Natural killer cell (primary cell): ENCODE measurements around the gene FSIP1. TPM values are rescaled to one million over a fixed set of nuclear protein-coding genes. Genes with fewer than 3 reads are reported as not detected.

ENCODE experiments used
- ATAC-seq, 3 donors: fragments of 150-1000 bp in 2 of 3; fragments of 200-7000 bp in 1 of 3; cut with Tn5 transposase; 1 replicate in 1 of 3; 2 replicates in 2 of 3; pipeline ENCODE4 v1.10.0; 2021; ENCODE audit warnings: mild to moderate bottlenecking in 2 of 3, moderate library complexity in 2 of 3
- DNase-seq, 2 donors: peaks; one replicate each; pipeline versions ENCODE4 v3.0.0 to v3.0.0-alpha.2; 2013 to 2021; ENCODE audit warnings: mixed read lengths in 1 of 2
- H3K27ac ChIP-seq: one replicate; pipeline ENCODE4 v1.5.1; 2013; ENCODE audit warnings: mild to moderate bottlenecking, low read length
- H3K27me3 ChIP-seq: one replicate; pipeline ENCODE4 v1.6.1; 2013; ENCODE audit warnings: low read length; ENCODE audit not compliant: control insufficient read depth, insufficient read depth
- H3K36me3 ChIP-seq: one replicate; pipeline ENCODE4 v1.6.1; 2013; ENCODE audit warnings: low read length; ENCODE audit not compliant: control insufficient read depth, insufficient read depth
- H3K4me1 ChIP-seq: one replicate; pipeline ENCODE4 v1.6.1; 2013; ENCODE audit warnings: low read length; ENCODE audit not compliant: control insufficient read depth, insufficient read depth
- H3K4me3 ChIP-seq: one replicate; pipeline ENCODE4 v1.5.1; 2013; ENCODE audit warnings: low read length
- H3K9me3 ChIP-seq: one replicate; pipeline ENCODE4 v1.6.1; 2013; ENCODE audit warnings: low read length; ENCODE audit not compliant: control insufficient read depth, insufficient read depth
- H3K27ac Mint-ChIP-seq, 2 donors: one replicate each; pipeline ENCODE4 v1.8.0; 2022; ENCODE audit warnings: mild to moderate bottlenecking in 2 of 2, mixed read lengths in 2 of 2, moderate library complexity in 1 of 2
- H3K27me3 Mint-ChIP-seq, 2 donors: one replicate each; pipeline ENCODE4 v1.8.0; 2022; ENCODE audit warnings: low read depth in 2 of 2, mixed read lengths in 2 of 2
- H3K36me3 Mint-ChIP-seq: one replicate; pipeline ENCODE4 v1.8.0; 2022; ENCODE audit warnings: mixed read lengths
- H3K4me1 Mint-ChIP-seq, 2 donors: one replicate each; pipeline ENCODE4 v1.8.0; 2022; ENCODE audit warnings: mixed read lengths in 2 of 2
- H3K4me3 Mint-ChIP-seq: one replicate; pipeline ENCODE4 v1.8.0; 2022; ENCODE audit warnings: mild to moderate bottlenecking, moderate library complexity, mixed read lengths
- H3K9me3 Mint-ChIP-seq, 2 donors: one replicate each; pipeline ENCODE4 v1.8.0; 2022; ENCODE audit warnings: mixed read lengths in 2 of 2
- WGBS: methylation state at CpG from one replicate; pipeline ENCODE4 v1.1.7; 2013; ENCODE audit warnings: missing lambda C conversion rate; ENCODE audit not compliant: insufficient coverage; 5-methylcytosine and 5-hydroxymethylcytosine counted together
- intact Hi-C: fragments of 100-400 bp; cut with micrococcal nuclease; formaldehyde crosslinking; loops from one replicate; pipeline ENCODE4 v1.14.2; 2022
- total RNA-seq, 4 donors: library from RNA; stranded (reverse); fragments of 120-200 nt in 1 of 4; gene quantifications; one replicate each; pipeline versions ENCODE4 v1.2.3 to v1.2.4, GENCODE V29; 2013 to 2022
- TF ChIP-seq, protein P1 (sequence below): fragments of 200-600 bp; IDR thresholded peaks from one replicate; pipeline ENCODE4 v1.8.0; 2022; ENCODE audit warnings: antibody characterized with exemption

Gene FSIP1
- 1 to 10 TPM; 1.1 to 2.3 (median 1.8) TPM for total RNA-seq
- 4.3 TPM for total RNA-seq (2013)

DNA sequence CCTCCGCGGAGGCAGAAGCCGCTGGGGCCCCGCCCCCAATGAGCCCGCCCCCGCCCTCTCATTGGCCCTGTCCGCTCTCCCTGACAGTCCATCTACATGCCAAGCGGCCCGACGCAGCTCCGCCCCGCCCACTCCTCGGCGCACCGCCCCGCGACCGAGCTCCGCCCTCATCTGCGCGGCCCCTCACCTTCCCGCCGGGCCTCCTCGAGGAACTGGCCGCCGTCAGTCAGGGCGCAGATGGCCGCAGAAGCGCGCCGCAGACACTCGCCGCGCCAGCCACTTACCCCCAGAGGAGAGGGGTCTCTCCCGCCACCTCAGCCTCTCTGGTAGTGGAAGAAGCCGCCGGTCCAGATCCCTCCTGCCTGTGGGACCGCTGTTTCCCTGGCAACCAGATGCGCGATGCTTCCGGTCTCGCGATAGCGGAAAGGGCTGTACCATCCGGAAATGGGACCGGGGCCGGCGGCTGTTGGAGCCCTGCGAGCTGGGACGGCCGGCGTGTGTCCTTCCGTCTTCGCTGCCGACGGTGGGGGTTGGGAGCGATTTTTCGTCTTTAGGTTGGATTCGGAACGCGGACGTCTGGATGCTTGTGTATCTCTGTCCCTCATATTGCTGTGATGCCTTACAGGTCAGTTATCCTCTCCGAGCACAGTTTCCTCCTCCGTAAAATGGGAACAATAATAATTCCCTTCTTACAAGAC lies at the start of gene FSIP1:
FSIP1 (minus strand) TSS at position 401 of the 698 bp plus-strand sequence. CDS start 6,317 bp downstream, outside the sequence.
- DNase-seq (peak; percentile 97 to 98), ATAC-seq (peak; percentile 97 to 100 (median 98))
- peaks cover 0 to 13% of the 10 kb centered on the region in 2 donors for H3K27me3 Mint-ChIP-seq
- intact Hi-C loops, result loop anchor here (2.0 to 10.0 kb wide), 3 partner anchors 135 to 252 kb away; partner anchors contain the start of gene SRP14
- under 1% methylated on average over 64 of the region's 64 CpGs for WGBS
- TF ChIP-seq, protein P1, sequence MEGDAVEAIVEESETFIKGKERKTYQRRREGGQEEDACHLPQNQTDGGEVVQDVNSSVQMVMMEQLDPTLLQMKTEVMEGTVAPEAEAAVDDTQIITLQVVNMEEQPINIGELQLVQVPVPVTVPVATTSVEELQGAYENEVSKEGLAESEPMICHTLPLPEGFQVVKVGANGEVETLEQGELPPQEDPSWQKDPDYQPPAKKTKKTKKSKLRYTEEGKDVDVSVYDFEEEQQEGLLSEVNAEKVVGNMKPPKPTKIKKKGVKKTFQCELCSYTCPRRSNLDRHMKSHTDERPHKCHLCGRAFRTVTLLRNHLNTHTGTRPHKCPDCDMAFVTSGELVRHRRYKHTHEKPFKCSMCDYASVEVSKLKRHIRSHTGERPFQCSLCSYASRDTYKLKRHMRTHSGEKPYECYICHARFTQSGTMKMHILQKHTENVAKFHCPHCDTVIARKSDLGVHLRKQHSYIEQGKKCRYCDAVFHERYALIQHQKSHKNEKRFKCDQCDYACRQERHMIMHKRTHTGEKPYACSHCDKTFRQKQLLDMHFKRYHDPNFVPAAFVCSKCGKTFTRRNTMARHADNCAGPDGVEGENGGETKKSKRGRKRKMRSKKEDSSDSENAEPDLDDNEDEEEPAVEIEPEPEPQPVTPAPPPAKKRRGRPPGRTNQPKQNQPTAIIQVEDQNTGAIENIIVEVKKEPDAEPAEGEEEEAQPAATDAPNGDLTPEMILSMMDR, result no peak
- H3K9me3 Mint-ChIP-seq, result no peaks in the 10 kb centered on the region
- H3K27ac Mint-ChIP-seq, result peak within 1 kb of the TSS; percentile 84 to 93
- Histone ChIP-seq H3K9me3 (no peaks in the 10 kb centered on the region), H3K4me3 (peak within 1 kb of the TSS; percentile 73), H3K27ac (peak within 1 kb of the TSS; percentile 71), H3K27me3 (no peaks in the 10 kb centered on the region), H3K36me3 (no peaks in the 10 kb centered on the region), H3K4me1 (peaks cover 3% of the 10 kb centered on the region)
- no peaks in the 10 kb centered on the region for H3K36me3 Mint-ChIP-seq
- peaks cover 33 to 36% of the 10 kb centered on the region in 2 donors for H3K4me1 Mint-ChIP-seq
- peak within 1 kb of the TSS; percentile 77 for H3K4me3 Mint-ChIP-seq

DNA sequence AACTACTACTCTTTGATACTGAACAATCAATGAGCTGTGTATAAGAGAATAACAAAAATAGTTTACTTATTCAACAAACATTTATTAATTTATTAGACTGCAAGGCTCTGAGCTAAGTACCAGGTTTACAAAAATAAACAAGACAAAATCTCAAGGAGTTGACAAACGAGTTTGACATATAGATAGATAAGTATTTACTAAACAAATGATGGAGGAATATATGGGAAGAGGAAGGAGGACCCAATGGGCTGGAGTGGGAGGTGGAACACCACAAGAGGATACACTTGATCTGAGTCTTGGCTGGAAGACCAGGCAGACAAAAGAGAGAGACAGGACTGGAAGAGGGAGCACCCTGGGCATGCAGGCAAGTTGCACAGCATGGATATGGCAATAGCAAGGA lies 47.5 kb upstream of the FSIP1 start:
- no peaks in the 10 kb centered on the region for H3K9me3 Mint-ChIP-seq
- no peaks in the 10 kb centered on the region for H3K36me3 ChIP-seq
- H3K9me3 ChIP-seq, result no peaks in the 10 kb centered on the region
- H3K4me3 Mint-ChIP-seq, result no peak overlapping the region
- no peak for DNase-seq
- H3K4me3 ChIP-seq, result no peak overlapping the region
- WGBS, result 36% methylated on average over 1 of the region's 1 CpG
- no peaks in the 10 kb centered on the region for H3K4me1 ChIP-seq
- no peak for ATAC-seq
- TF ChIP-seq, protein P1, result no peak
- H3K27me3 ChIP-seq, result peaks cover 6% of the 10 kb centered on the region
- peaks cover 26 to 55% of the 10 kb centered on the region in 2 donors for H3K27me3 Mint-ChIP-seq
- intact Hi-C loops, result no loop called here
- no peak overlapping the region for H3K27ac ChIP-seq
- H3K27ac Mint-ChIP-seq, result no peak overlapping the region
- no peaks in the 10 kb centered on the region for H3K4me1 Mint-ChIP-seq
- no peaks in the 10 kb centered on the region for H3K36me3 Mint-ChIP-seq

DNA sequence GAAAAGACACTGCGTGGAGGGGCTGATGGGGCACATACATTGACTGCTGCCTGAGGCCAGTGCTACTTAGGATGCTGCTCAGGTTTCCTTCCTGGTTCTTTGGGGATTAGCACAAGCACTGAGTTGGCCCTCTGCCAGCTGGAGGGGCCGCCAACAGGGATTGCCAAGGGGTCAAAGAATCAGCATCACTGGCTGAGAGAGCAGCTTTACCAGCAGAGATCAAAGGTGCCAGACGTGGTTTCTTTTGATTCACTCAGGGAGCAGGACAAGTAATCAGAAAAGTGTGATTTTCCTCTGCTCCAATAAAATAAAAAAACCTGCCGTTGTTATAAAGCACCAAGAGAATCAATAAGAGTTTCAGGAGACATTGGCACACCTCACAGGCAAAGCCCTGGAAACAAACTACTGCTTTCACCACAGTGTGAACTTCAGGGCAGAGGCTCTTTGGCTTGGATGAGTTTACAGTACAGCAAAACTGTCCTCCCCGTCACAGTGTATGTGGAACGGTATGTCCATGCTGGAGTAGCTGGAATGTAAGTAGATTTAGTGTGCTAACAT lies 45.8 kb upstream of the FSIP1 start:
- Mint-ChIP-seq H3K36me3 (no peaks in the 10 kb centered on the region), H3K27me3 (peaks cover 22 to 41% of the 10 kb centered on the region in 2 donors), H3K4me1 (no peaks in the 10 kb centered on the region), H3K4me3 (no peak overlapping the region), H3K27ac (no peak overlapping the region), H3K9me3 (no peaks in the 10 kb centered on the region)
- H3K4me1 ChIP-seq, result no peaks in the 10 kb centered on the region
- no peak overlapping the region for H3K27ac ChIP-seq
- no peaks in the 10 kb centered on the region for H3K9me3 ChIP-seq
- TF ChIP-seq, protein P1, result no peak
- no peak overlapping the region for H3K4me3 ChIP-seq
- WGBS, result 84% methylated on average over 6 of the region's 6 CpGs
- no peaks in the 10 kb centered on the region for H3K36me3 ChIP-seq
- intact Hi-C loops, result no loop called here
- ATAC-seq, result no peak
- peaks cover 6% of the 10 kb centered on the region for H3K27me3 ChIP-seq
- DNase-seq, result no peak
